Erythroblast (primary cell): ENCODE data around the gene SAE1.

Source experiments
- GATA1 ChIP-seq: IDR thresholded peaks from 2 replicates; pipeline ENCODE4 v1.6.1; 2011; ENCODE audit warnings: low read depth, mild to moderate bottlenecking, control low read depth, low read length, moderate library complexity
- POLR2A ChIP-seq: IDR thresholded peaks from 2 replicates; pipeline ENCODE4 v1.6.1; 2011; ENCODE audit warnings: mild to moderate bottlenecking, low read length

GRCh38 chr19:47257411-47258169, 127.0 kb downstream of the SAE1 start:
- no peak for TF ChIP-seq GATA1
- TF ChIP-seq POLR2A, result no peak
